H1 (cell line): ENCODE results near the gene RNF4. TPM values are rescaled to one million over a fixed set of nuclear protein-coding genes. Genes with fewer than 3 reads are reported as not detected.

Source experiments
- ASH2L ChIP-seq: fragments of 200-600, 300-600 bp; sonication (generic); IDR thresholded peaks from one replicate; pipeline ENCODE4 v1.7.1; 2017; ENCODE audit warnings: low read length
- BACH1 ChIP-seq: IDR thresholded peaks from 2 replicates; pipeline ENCODE4 v1.6.1; 2012; ENCODE audit warnings: low read length, improper control_type of control experiment
- BRCA1 ChIP-seq: IDR thresholded peaks from 2 replicates; pipeline ENCODE4 v1.6.1; 2012; ENCODE audit warnings: low read depth, low read length, improper control_type of control experiment
- CBX8 ChIP-seq: fragments of 300-800, 300-1000 bp; sonication (generic); IDR thresholded peaks from 2 replicates; pipeline ENCODE4 v1.7.1; 2016; ENCODE audit warnings: low read depth, low read length, borderline replicate concordance
- EZH2 ChIP-seq: fragments of 200-600 bp; sonication (generic); IDR thresholded peaks from 2 replicates; pipeline ENCODE4 v1.7.1; 2012; ENCODE audit warnings: low read depth, mild to moderate bottlenecking, moderate library complexity, low read length, inconsistent platforms; ENCODE audit not compliant: severe bottlenecking
- HDAC6 ChIP-seq: IDR thresholded peaks from one replicate; pipeline ENCODE4 v1.7.1; 2012; ENCODE audit warnings: low read depth, mild to moderate bottlenecking, inconsistent platforms, low read length, moderate library complexity
- KDM5A ChIP-seq: fragments of 200-600 bp; IDR thresholded peaks from 2 replicates; pipeline ENCODE4 v1.7.1; 2012; ENCODE audit warnings: mild to moderate bottlenecking, low read length, inconsistent platforms, mixed read lengths
- MAFK ChIP-seq: IDR thresholded peaks from 2 replicates; pipeline ENCODE4 v1.6.1; 2012; ENCODE audit warnings: low read depth, mild to moderate bottlenecking, improper control_type of control experiment, low read length
- NANOG ChIP-seq: IDR thresholded peaks from 2 replicates; pipeline ENCODE4 v1.6.1; 2011; ENCODE audit warnings: low read length, low read depth, mild to moderate bottlenecking, inconsistent platforms; ENCODE audit not compliant: insufficient read depth, poor library complexity, severe bottlenecking
- PHF8 ChIP-seq: fragments of 200-600 bp; sonication (generic); conservative IDR thresholded peaks from 2 replicates; pipeline ENCODE4 v1.7.1; 2012; ENCODE audit warnings: low read depth, mild to moderate bottlenecking, inconsistent platforms, low read length, moderate library complexity
- POU5F1 ChIP-seq: IDR thresholded peaks from 2 replicates; pipeline ENCODE4 v1.6.1; 2011; ENCODE audit warnings: low read depth, mild to moderate bottlenecking, low read length, moderate library complexity
- RAD21 ChIP-seq, 2 experiments: IDR thresholded peaks in 1 of 2; conservative IDR thresholded peaks in 1 of 2; 2 replicates each; pipeline ENCODE4 v1.6.1; 2011; ENCODE audit warnings: low read depth in 2 of 2, low read length in 2 of 2, improper control_type of control experiment in 1 of 2, inconsistent platforms in 1 of 2, mild to moderate bottlenecking in 1 of 2, moderate library complexity in 1 of 2
- RBBP5 ChIP-seq: IDR thresholded peaks from 2 replicates; pipeline ENCODE4 v1.7.1; 2012; ENCODE audit warnings: low read depth, mild to moderate bottlenecking, inconsistent platforms, low read length, moderate library complexity, borderline replicate concordance
- SAP30 ChIP-seq: fragments of 300-600 bp; sonication (generic); IDR thresholded peaks from 2 replicates; pipeline ENCODE4 v1.7.1; 2012; ENCODE audit warnings: low read length, moderate library complexity, mild to moderate bottlenecking, inconsistent platforms; ENCODE audit not compliant: insufficient read depth, insufficient replicate concordance
- SIN3A ChIP-seq, 2 experiments: IDR thresholded peaks in 1 of 2; conservative IDR thresholded peaks in 1 of 2; 2 replicates each; pipeline ENCODE4 v1.6.1; 2011 to 2012; ENCODE audit warnings: low read length in 2 of 2, improper control_type of control experiment in 1 of 2, low read depth in 1 of 2, mild to moderate bottlenecking in 1 of 2
- SIRT6 ChIP-seq: IDR thresholded peaks from one replicate; pipeline ENCODE4 v1.7.1; 2012; ENCODE audit warnings: low read length, inconsistent platforms
- SIX5 ChIP-seq: IDR thresholded peaks from 2 replicates; pipeline ENCODE4 v1.6.1; 2011; ENCODE audit warnings: mild to moderate bottlenecking, low read depth, low read length
- SP4 ChIP-seq: IDR thresholded peaks from 2 replicates; pipeline ENCODE4 v1.6.1; 2012; ENCODE audit warnings: low read length, inconsistent platforms
- SRF ChIP-seq: IDR thresholded peaks from 2 replicates; pipeline ENCODE4 v1.6.1; 2011; ENCODE audit warnings: mild to moderate bottlenecking, low read depth, low read length, moderate library complexity
- TAF1 ChIP-seq: IDR thresholded peaks from 2 replicates; pipeline ENCODE4 v1.6.1; 2011; ENCODE audit warnings: mild to moderate bottlenecking, low read depth, low read length
- TAF7 ChIP-seq: optimal IDR thresholded peaks from 2 replicates; pipeline ENCODE3; 2011; ENCODE audit warnings: low read depth, mild to moderate bottlenecking, inconsistent platforms, low read length, moderate library complexity, borderline replicate concordance
- USF2 ChIP-seq: IDR thresholded peaks from 2 replicates; pipeline ENCODE4 v1.6.1; 2011; ENCODE audit warnings: low read length, improper control_type of control experiment
- YY1 ChIP-seq: IDR thresholded peaks from 2 replicates; pipeline ENCODE4 v1.6.1; 2011; ENCODE audit warnings: low read depth, mild to moderate bottlenecking, low read length
- ZNF274 ChIP-seq: IDR thresholded peaks from 2 replicates; pipeline ENCODE4 v1.7.0; 2012; ENCODE audit warnings: low read length, borderline replicate concordance; ENCODE audit errors: extremely low read depth
- polyA plus RNA-seq, 7 experiments: library from polyadenylated mRNA; depleted of rRNA in 3 of 7; stranded (reverse) in 5 of 7; unstranded in 2 of 7; fragments of >200 nt in 5 of 7; fragments of 200-250 nt in 2 of 7; gene quantifications; 1 replicate in 5 of 7; 2 replicates in 1 of 7; 4 replicates in 1 of 7; pipeline versions ENCODE4 v1.2.1 to v1.2.3, GENCODE V29; 2011 to 2013; ENCODE audit warnings: missing spikeins in 2 of 7, mixed read lengths in 2 of 7
- total RNA-seq: library from RNA; stranded (reverse); fragmentation: NEBNext Ultra II Directional; extraction: Animal tissue kit (Norgen Biotek cat#: 25700); gene quantifications from 2 replicates; pipeline ENCODE4 v1.2.1, GENCODE V29; 2021

RNF4 gene
- total and polyA plus RNA-seq, 2 of the 8 experiments (the other 6 are each of a cell fraction or from before 2014, with no cell fraction given): 68.2 to 78.9 TPM

GRCh38 chr4:2441393-2442174 lies 27.3 kb upstream of the RNF4 start (continued):
- TF ChIP-seq TAF7: peak; percentile 68
- TF ChIP-seq ASH2L: no peak
- TF ChIP-seq USF2: no peak
- no peak for TF ChIP-seq BACH1
- TF ChIP-seq SRF: no peak
- TF ChIP-seq SIX5: no peak
- no peak for TF ChIP-seq EZH2
- no peak for TF ChIP-seq HDAC6
- TF ChIP-seq BRCA1: no peak
- no peak for TF ChIP-seq TAF1
- peak; percentile 83 to 90 for TF ChIP-seq RAD21 (IDR thresholded peaks at IDR 0.05 in 1 of 2, conservative IDR thresholded peaks at IDR 0.05 in 1 of 2; ENCODE audit: low read depth in 2 of 2, low read length in 2 of 2)
- no peak for TF ChIP-seq MAFK
- TF ChIP-seq ZNF274: no peak
- no peak for TF ChIP-seq SAP30
- TF ChIP-seq SIN3A (conservative IDR thresholded peaks at IDR 0.05 in 1 of 2, IDR thresholded peaks at IDR 0.05 in 1 of 2; ENCODE audit: low read depth in 1 of 2, low read length in 2 of 2): no peak
- no peak for TF ChIP-seq POU5F1
- TF ChIP-seq NANOG: peak; percentile 12
- no peak for TF ChIP-seq PHF8
- no peak for TF ChIP-seq SIRT6
- TF ChIP-seq RBBP5: no peak
- TF ChIP-seq YY1: peak; percentile 62; the same call in 1 of the 2 replicates
- TF ChIP-seq SP4: no peak
- no peak for TF ChIP-seq KDM5A
- no peak for TF ChIP-seq CBX8
